Measurements from ENCODE around the gene OR51B2. TPM values are rescaled to one million over a fixed set of nuclear protein-coding genes. Genes with fewer than 3 reads are reported as not detected.

Gene OR51B2
- polyA plus RNA-seq, 4 donors, result not detected

DNA sequence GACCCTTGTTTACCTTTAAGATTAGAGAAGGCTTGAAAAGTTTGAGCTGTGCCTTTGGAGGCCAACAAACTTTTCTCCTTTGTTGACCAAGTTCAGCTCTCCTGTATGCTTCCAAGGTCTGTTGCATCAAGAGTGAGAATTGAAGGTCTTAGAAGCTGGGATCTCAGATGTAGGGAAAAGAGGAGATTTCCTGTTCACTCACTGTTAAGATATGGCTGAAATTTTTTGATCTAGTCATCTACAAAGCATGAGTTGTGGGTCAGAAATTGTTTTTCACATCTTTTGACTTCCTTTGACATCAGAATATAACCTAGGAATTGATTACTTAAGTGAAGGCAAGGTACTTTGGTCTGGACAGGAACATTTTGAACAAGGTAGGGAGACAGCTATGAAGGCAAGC is 34.4 kb downstream of the OR51B2 start:
- no peaks in the 10 kb centered on the region for H3K4me1 ChIP-seq (ENCODE audit: control insufficient read depth in 3 of 3, insufficient read depth in 2 of 3, low read depth in 1 of 3, low read length in 2 of 3)
- H3K27ac ChIP-seq (ENCODE audit: low read depth in 1 of 3, low read length in 2 of 3), result no peak overlapping the region
- FAIRE-seq (no peak), DNase-seq (no peak)
- no peaks in the 10 kb centered on the region for H3K36me3 ChIP-seq (ENCODE audit: control insufficient read depth in 3 of 3, insufficient read depth in 2 of 3, low read depth in 1 of 3, low read length in 3 of 3)
- H3K4me3 ChIP-seq (ENCODE audit: low read depth in 1 of 3, low read length in 3 of 3), result no peak overlapping the region
- H3K9me3 ChIP-seq (ENCODE audit: control insufficient read depth in 2 of 2, insufficient read depth in 1 of 2, low read depth in 1 of 2, low read length in 1 of 2), result no peaks in the 10 kb centered on the region
- H3K27me3 ChIP-seq (ENCODE audit: control insufficient read depth in 3 of 3, insufficient read depth in 3 of 3, low read length in 3 of 3), result no peaks in the 10 kb centered on the region

DNA sequence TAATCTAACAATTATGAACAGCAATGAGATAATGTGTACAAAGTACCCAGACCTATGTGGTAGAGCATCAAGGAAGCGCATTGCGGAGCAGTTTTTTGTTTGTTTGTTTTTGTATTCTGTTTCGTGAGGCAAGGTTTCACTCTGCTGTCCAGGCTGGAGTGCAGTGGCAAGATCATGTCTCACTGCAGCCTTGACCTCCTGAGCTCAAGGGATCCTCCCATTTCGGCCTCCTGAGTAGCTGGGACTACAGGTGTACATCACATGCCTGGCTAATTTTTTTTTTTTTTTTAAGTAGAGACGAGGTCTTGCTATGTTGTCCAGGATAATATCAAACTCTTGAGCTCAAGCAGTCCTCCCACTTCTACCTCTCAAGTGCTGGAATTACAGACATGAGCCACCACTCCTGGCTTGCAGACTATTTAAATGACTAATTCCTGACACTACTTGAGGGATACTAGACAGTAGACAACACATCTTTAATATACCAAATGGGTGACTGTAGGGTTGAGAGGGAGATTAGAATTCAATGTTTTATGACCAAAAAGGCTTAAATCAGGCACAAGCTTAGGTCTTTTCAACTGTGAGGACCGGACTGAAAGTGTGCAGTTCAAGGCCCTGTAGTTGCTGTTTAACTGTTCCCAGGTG is 35.1 kb downstream of the OR51B2 start:
- no peaks in the 10 kb centered on the region for H3K36me3 ChIP-seq (ENCODE audit: control insufficient read depth in 3 of 3, insufficient read depth in 2 of 3, low read depth in 1 of 3, low read length in 3 of 3)
- DNase-seq (no peak), FAIRE-seq (no peak)
- H3K9me3 ChIP-seq (ENCODE audit: control insufficient read depth in 2 of 2, insufficient read depth in 1 of 2, low read depth in 1 of 2, low read length in 1 of 2), result no peaks in the 10 kb centered on the region
- no peak overlapping the region for H3K4me3 ChIP-seq (ENCODE audit: low read depth in 1 of 3, low read length in 3 of 3)
- no peaks in the 10 kb centered on the region for H3K4me1 ChIP-seq (ENCODE audit: control insufficient read depth in 3 of 3, insufficient read depth in 2 of 3, low read depth in 1 of 3, low read length in 2 of 3)
- WGBS, 3 donors, result 66 to 76% (median 73%) methylated on average over 6 of the region's 6 CpGs
- no peak overlapping the region for H3K27ac ChIP-seq (ENCODE audit: low read depth in 1 of 3, low read length in 2 of 3)
- no peaks in the 10 kb centered on the region for H3K27me3 ChIP-seq (ENCODE audit: control insufficient read depth in 3 of 3, insufficient read depth in 3 of 3, low read length in 3 of 3)

DNA sequence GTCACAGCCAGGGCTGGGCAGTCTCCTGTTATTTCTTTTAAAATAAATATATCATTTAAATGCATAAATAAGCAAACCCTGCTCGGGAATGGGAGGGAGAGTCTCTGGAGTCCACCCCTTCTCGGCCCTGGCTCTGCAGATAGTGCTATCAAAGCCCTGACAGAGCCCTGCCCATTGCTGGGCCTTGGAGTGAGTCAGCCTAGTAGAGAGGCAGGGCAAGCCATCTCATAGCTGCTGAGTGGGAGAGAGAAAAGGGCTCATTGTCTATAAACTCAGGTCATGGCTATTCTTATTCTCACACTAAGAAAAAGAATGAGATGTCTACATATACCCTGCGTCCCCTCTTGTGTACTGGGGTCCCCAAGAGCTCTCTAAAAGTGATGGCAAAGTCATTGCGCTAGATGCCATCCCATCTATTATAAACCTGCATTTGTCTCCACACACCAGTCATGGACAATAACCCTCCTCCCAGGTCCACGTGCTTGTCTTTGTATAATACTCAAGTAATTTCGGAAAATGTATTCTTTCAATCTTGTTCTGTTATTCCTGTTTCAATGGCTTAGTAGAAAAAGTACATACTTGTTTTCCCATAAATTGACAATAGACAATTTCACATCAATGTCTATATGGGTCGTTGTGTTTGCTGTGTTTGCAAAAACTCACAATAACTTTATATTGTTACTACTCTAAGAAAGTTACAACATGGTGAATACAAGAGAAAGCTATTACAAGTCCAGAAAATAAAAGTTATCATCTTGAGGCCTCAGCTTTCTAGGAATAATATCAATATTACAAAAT is 35.8 kb downstream of the OR51B2 start:
- no peak overlapping the region for H3K27ac ChIP-seq (ENCODE audit: low read depth in 1 of 3, low read length in 2 of 3)
- H3K4me1 ChIP-seq (ENCODE audit: control insufficient read depth in 3 of 3, insufficient read depth in 2 of 3, low read depth in 1 of 3, low read length in 2 of 3), result no peaks in the 10 kb centered on the region
- no peaks in the 10 kb centered on the region for H3K9me3 ChIP-seq (ENCODE audit: control insufficient read depth in 2 of 2, insufficient read depth in 1 of 2, low read depth in 1 of 2, low read length in 1 of 2)
- no peak for DNase-seq
- H3K27me3 ChIP-seq (ENCODE audit: control insufficient read depth in 3 of 3, insufficient read depth in 3 of 3, low read length in 3 of 3), result no peaks in the 10 kb centered on the region
- H3K36me3 ChIP-seq (ENCODE audit: control insufficient read depth in 3 of 3, insufficient read depth in 2 of 3, low read depth in 1 of 3, low read length in 3 of 3), result no peaks in the 10 kb centered on the region
- no peak overlapping the region for H3K4me3 ChIP-seq (ENCODE audit: low read depth in 1 of 3, low read length in 3 of 3)
- FAIRE-seq, result no peak
- 58 to 72% (median 61%) methylated on average over 7 of the region's 7 CpGs for WGBS, 3 donors

DNA sequence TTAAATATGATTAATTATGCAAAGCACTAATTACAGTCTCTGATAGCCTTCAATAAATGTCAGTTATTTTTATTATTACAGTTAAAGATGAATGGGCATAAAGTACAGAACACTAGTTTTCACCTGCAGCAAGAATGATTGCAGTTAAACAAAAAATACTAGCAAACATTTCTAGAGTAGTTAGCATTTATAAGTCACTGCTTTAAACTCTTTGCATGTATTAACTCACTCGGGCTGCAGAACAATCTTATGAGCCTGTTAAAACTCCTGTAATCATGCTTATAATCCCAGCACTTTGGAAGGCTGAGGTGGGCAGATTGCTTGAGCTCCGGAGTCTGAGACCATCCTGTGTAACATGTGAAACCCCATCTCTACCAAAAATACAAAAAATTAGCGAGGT is 37.2 kb downstream of the OR51B2 start:
- H3K4me1 ChIP-seq (ENCODE audit: control insufficient read depth in 3 of 3, insufficient read depth in 2 of 3, low read depth in 1 of 3, low read length in 2 of 3), result no peaks in the 10 kb centered on the region
- H3K9me3 ChIP-seq (ENCODE audit: control insufficient read depth in 2 of 2, insufficient read depth in 1 of 2, low read depth in 1 of 2, low read length in 1 of 2), result no peaks in the 10 kb centered on the region
- no peaks in the 10 kb centered on the region for H3K27me3 ChIP-seq (ENCODE audit: control insufficient read depth in 3 of 3, insufficient read depth in 3 of 3, low read length in 3 of 3)
- H3K4me3 ChIP-seq (ENCODE audit: low read depth in 1 of 3, low read length in 3 of 3), result no peak overlapping the region
- H3K27ac ChIP-seq (ENCODE audit: low read depth in 1 of 3, low read length in 2 of 3), result no peak overlapping the region
- FAIRE-seq (no peak), DNase-seq (no peak)
- WGBS, 3 donors, result 62 to 73% (median 64%) methylated on average over 3 of the region's 3 CpGs
- H3K36me3 ChIP-seq (ENCODE audit: control insufficient read depth in 3 of 3, insufficient read depth in 2 of 3, low read depth in 1 of 3, low read length in 3 of 3), result no peaks in the 10 kb centered on the region

DNA sequence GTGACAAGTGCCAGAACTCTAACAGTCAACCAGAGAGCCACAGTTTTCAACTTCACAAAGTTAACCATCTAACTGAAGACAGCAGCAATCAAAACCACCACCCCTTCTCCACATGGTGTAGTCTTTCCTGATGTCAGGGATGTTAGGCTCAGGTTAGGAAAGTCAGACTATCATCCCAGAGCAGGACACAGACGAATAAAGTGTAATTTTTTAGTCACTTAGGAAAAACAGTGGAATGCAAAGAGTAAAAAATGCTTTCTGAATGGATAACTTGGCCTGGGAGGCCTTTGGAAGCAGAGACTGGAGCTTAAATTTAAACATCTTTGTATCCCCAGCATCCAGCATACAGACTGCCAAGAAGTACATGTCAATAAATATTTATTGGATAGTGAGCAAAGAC is 37.7 kb downstream of the OR51B2 start:
- H3K27ac ChIP-seq (ENCODE audit: low read depth in 1 of 3, low read length in 2 of 3), result no peak overlapping the region
- DNase-seq (no peak), FAIRE-seq (no peak)
- no peak overlapping the region for H3K4me3 ChIP-seq (ENCODE audit: low read depth in 1 of 3, low read length in 3 of 3)
- 4 to 14% (median 13%) methylated on average over 1 of the region's 1 CpG for WGBS, 3 donors
- H3K36me3 ChIP-seq (ENCODE audit: control insufficient read depth in 3 of 3, insufficient read depth in 2 of 3, low read depth in 1 of 3, low read length in 3 of 3), result no peaks in the 10 kb centered on the region
- H3K27me3 ChIP-seq (ENCODE audit: control insufficient read depth in 3 of 3, insufficient read depth in 3 of 3, low read length in 3 of 3), result no peaks in the 10 kb centered on the region
- no peaks in the 10 kb centered on the region for H3K4me1 ChIP-seq (ENCODE audit: control insufficient read depth in 3 of 3, insufficient read depth in 2 of 3, low read depth in 1 of 3, low read length in 2 of 3)
- H3K9me3 ChIP-seq (ENCODE audit: control insufficient read depth in 2 of 2, insufficient read depth in 1 of 2, low read depth in 1 of 2, low read length in 1 of 2), result no peaks in the 10 kb centered on the region

DNA sequence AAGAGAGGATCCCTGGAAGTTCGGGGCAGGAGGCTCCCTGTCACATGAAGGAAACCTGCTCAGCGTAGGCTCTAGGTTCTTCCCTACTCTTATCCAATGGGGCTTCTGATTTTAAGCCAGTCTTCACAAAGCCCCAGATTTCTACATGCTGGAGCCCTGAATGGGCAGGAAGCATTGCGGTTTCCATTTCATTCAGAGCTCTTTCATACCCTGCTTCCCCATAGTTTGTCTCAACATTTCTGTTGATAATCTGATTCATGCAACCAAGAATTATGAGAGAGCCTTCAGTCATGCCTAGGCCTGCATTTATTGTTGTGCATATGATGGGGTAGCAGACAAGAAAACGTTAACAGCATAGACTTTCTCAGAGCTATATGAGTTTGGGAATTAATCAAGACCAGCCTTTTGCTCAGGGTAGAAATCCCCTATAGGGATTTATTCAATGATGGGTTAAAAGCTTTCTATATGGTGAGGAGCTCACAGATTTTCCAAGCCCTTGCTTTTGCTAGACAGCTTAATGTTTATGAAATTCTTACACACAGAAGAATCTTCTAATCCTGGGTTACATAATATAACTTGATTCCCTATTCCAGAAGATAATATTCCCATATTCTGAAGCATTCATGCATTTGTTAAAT is 38.3 kb downstream of the OR51B2 start:
- H3K27me3 ChIP-seq (ENCODE audit: control insufficient read depth in 3 of 3, insufficient read depth in 3 of 3, low read length in 3 of 3), result no peaks in the 10 kb centered on the region
- 72 to 84% (median 81%) methylated on average over 4 of the region's 4 CpGs for WGBS, 3 donors
- H3K27ac ChIP-seq (ENCODE audit: low read depth in 1 of 3, low read length in 2 of 3), result no peak overlapping the region
- H3K36me3 ChIP-seq (ENCODE audit: control insufficient read depth in 3 of 3, insufficient read depth in 2 of 3, low read depth in 1 of 3, low read length in 3 of 3), result no peaks in the 10 kb centered on the region
- no peak for FAIRE-seq
- DNase-seq, result no peak
- H3K9me3 ChIP-seq (ENCODE audit: control insufficient read depth in 2 of 2, insufficient read depth in 1 of 2, low read depth in 1 of 2, low read length in 1 of 2), result no peaks in the 10 kb centered on the region
- no peak overlapping the region for H3K4me3 ChIP-seq (ENCODE audit: low read depth in 1 of 3, low read length in 3 of 3)
- no peaks in the 10 kb centered on the region for H3K4me1 ChIP-seq (ENCODE audit: control insufficient read depth in 3 of 3, insufficient read depth in 2 of 3, low read depth in 1 of 3, low read length in 2 of 3)

DNA sequence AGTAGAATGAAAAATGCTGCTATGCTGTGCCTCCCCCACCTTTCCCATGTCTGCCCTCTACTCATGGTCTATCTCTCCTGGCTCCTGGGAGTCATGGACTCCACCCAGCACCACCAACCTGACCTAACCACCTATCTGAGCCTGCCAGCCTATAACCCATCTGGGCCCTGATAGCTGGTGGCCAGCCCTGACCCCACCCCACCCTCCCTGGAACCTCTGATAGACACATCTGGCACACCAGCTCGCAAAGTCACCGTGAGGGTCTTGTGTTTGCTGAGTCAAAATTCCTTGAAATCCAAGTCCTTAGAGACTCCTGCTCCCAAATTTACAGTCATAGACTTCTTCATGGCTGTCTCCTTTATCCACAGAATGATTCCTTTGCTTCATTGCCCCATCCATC is 39.5 kb downstream of the OR51B2 start:
- no peaks in the 10 kb centered on the region for H3K9me3 ChIP-seq (ENCODE audit: control insufficient read depth in 2 of 2, insufficient read depth in 1 of 2, low read depth in 1 of 2, low read length in 1 of 2)
- WGBS, 3 donors, result 80 to 93% (median 88%) methylated on average over 2 of the region's 2 CpGs
- H3K36me3 ChIP-seq (ENCODE audit: control insufficient read depth in 3 of 3, insufficient read depth in 2 of 3, low read depth in 1 of 3, low read length in 3 of 3), result no peaks in the 10 kb centered on the region
- H3K4me3 ChIP-seq (ENCODE audit: low read depth in 1 of 3, low read length in 3 of 3), result no peak overlapping the region
- no peaks in the 10 kb centered on the region for H3K27me3 ChIP-seq (ENCODE audit: control insufficient read depth in 3 of 3, insufficient read depth in 3 of 3, low read length in 3 of 3)
- H3K4me1 ChIP-seq (ENCODE audit: control insufficient read depth in 3 of 3, insufficient read depth in 2 of 3, low read depth in 1 of 3, low read length in 2 of 3), result no peaks in the 10 kb centered on the region
- FAIRE-seq (no peak), DNase-seq (no peak)
- H3K27ac ChIP-seq (ENCODE audit: low read depth in 1 of 3, low read length in 2 of 3), result no peak overlapping the region

DNA sequence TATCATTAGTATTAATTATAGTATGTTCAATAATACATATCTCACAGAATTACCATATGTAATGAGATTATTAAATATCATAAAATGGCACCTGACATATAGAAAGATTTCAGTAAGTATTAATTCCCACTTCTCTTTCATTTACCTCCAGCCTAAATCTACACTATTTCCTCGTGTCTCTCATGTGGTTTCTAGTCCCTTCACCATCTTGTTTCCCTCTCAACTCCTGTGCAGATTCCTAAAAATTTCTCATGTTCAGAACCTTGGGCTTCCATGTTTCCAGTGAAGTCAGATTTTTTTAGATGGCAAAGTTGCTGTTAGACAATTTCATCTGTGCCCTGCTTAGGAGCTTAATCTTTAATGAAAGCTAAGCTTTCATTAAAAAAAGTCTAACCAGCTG is 40.2 kb downstream of the OR51B2 start:
- no peaks in the 10 kb centered on the region for H3K4me1 ChIP-seq (ENCODE audit: control insufficient read depth in 3 of 3, insufficient read depth in 2 of 3, low read depth in 1 of 3, low read length in 2 of 3)
- DNase-seq, result no peak
- no peak for FAIRE-seq
- no peak overlapping the region for H3K4me3 ChIP-seq (ENCODE audit: low read depth in 1 of 3, low read length in 3 of 3)
- no peaks in the 10 kb centered on the region for H3K27me3 ChIP-seq (ENCODE audit: control insufficient read depth in 3 of 3, insufficient read depth in 3 of 3, low read length in 3 of 3)
- H3K27ac ChIP-seq (ENCODE audit: low read depth in 1 of 3, low read length in 2 of 3), result no peak overlapping the region
- H3K9me3 ChIP-seq (ENCODE audit: control insufficient read depth in 2 of 2, insufficient read depth in 1 of 2, low read depth in 1 of 2, low read length in 1 of 2), result no peaks in the 10 kb centered on the region
- H3K36me3 ChIP-seq (ENCODE audit: control insufficient read depth in 3 of 3, insufficient read depth in 2 of 3, low read depth in 1 of 3, low read length in 3 of 3), result no peaks in the 10 kb centered on the region
- 49 to 59% (median 49%) methylated on average over 1 of the region's 1 CpG for WGBS, 3 donors

Measured in small intestine (tissue), 7 donors.